ENCODE measurements around the gene ITFG1.

The ITFG1 gene

GRCh38 chr16:47262938-47263337 lies 197.9 kb downstream of the ITFG1 start:
- TF ChIP-seq CTCF (IDR thresholded peaks at IDR 0.05; ENCODE audit: borderline replicate concordance, insufficient read depth, low read depth, low read length) = no peak
- no peak overlapping the region for H3K4me3 ChIP-seq (ENCODE audit: low read depth, low read length)

- no peak overlapping the region for H3K4me3 ChIP-seq (ENCODE audit: low read depth, low read length)
- no peak for TF ChIP-seq CTCF (IDR thresholded peaks at IDR 0.05; ENCODE audit: borderline replicate concordance, insufficient read depth, low read depth, low read length)
Measured at GRCh38 chr16:47260503-47260902, 200.4 kb downstream of the ITFG1 start.

GRCh38 chr16:47258874-47259461 lies 201.9 kb downstream of the ITFG1 start:
- peak; percentile 62 for TF ChIP-seq CTCF (IDR thresholded peaks at IDR 0.05; ENCODE audit: borderline replicate concordance, insufficient read depth, low read depth, low read length)
- no peak overlapping the region for H3K4me3 ChIP-seq (ENCODE audit: low read depth, low read length)

GRCh38 chr16:47254756-47255155 lies 206.1 kb downstream of the ITFG1 start:
- TF ChIP-seq CTCF (IDR thresholded peaks at IDR 0.05; ENCODE audit: borderline replicate concordance, insufficient read depth, low read depth, low read length) = no peak
- no peak overlapping the region for H3K4me3 ChIP-seq (ENCODE audit: low read depth, low read length)

- no peak overlapping the region for H3K4me3 ChIP-seq (ENCODE audit: low read depth, low read length)
- TF ChIP-seq CTCF (IDR thresholded peaks at IDR 0.05; ENCODE audit: borderline replicate concordance, insufficient read depth, low read depth, low read length) = no peak
Measured at GRCh38 chr16:47250983-47251382, 209.9 kb downstream of the ITFG1 start.

GRCh38 chr16:47247690-47248089 lies 213.2 kb downstream of the ITFG1 start:
- no peak overlapping the region for H3K4me3 ChIP-seq (ENCODE audit: low read depth, low read length)
- no peak for TF ChIP-seq CTCF (IDR thresholded peaks at IDR 0.05; ENCODE audit: borderline replicate concordance, insufficient read depth, low read depth, low read length)

GRCh38 chr16:47244206-47244605 lies 216.7 kb downstream of the ITFG1 start:
- TF ChIP-seq CTCF (IDR thresholded peaks at IDR 0.05; ENCODE audit: borderline replicate concordance, insufficient read depth, low read depth, low read length) = no peak
- H3K4me3 ChIP-seq (ENCODE audit: low read depth, low read length) = no peak overlapping the region

Measured in GM12875 (cell line).